NCI-H2107 treated with DMSO at 0.1 percent for 48 hours (cell line): ENCODE measurements around the gene UBTD1.

Experiments used
- DNase-seq: peaks from one replicate; lab custom pipeline; 2025; ENCODE audit not compliant: unreplicated experiment; lab: John Stamatoyannopoulos, UW

UBTD1 gene

DNA sequence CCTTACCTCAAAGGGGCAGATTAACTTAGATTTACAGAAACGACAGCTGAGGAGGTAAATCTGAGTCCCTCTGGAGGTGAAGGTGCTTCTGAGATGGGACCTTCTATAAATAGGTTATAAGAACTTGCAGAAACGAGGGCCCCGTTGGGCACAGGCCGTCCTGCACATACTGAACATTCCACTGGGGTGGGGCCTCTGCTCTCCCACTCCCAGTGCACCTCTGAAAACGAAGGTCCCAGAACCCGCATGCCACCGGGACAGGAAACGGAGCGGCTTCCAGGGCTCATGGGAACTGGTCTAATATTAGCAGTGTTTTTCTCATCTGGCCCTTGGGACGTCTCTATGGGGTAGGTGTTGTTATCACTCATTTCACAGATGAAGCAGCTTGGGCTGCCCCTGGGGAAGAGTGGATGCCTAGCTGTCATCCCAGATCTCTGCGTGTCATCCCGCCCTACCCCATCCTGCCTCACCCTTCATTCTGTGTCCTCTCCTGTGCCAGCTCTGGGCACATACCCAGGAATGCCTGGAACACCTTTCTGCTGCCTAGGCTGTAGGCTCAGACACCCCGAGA is 110.4 kb downstream of the UBTD1 start:
- DNase-seq = no peak

DNA sequence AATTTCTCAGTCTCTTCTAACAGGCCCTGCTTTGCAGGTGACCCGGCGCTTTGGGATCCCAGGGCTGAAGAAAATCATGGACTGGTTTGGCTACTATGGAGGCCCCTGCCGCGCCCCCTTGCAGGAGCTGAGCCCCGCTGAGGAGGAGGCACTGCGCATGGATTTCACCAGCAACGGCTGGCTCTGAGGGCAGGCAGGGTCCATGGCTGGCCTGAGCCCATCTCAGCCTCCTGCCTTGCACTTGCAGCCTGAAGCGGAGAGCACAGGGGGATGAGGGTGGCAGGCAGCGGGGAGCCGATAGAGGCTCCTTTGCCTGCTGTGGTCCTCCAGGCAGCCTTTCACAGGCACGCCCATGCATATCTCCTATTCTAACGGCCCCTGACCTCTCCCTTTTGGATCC is 112.7 kb downstream of the UBTD1 start:
- DNase-seq = no peak

DNA sequence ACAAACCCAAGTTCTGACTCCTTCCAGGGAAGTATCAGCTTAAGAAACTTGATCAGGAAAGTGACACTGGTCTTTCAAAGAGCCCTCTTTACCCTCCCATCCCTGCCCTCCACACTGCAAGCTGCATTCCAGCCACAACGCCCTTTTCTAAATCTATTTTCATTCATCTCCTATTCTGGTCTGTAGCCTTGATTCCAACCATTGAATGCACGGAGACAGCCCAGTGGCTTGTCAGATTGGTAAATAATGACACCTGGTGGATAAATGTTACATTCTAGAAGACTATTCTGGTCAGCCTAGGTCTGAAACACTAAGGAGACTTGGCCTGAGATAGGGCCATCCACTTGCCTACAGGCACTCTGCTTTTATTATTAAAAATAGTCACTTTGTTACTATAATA is 113.7 kb downstream of the UBTD1 start:
- no peak for DNase-seq

DNA sequence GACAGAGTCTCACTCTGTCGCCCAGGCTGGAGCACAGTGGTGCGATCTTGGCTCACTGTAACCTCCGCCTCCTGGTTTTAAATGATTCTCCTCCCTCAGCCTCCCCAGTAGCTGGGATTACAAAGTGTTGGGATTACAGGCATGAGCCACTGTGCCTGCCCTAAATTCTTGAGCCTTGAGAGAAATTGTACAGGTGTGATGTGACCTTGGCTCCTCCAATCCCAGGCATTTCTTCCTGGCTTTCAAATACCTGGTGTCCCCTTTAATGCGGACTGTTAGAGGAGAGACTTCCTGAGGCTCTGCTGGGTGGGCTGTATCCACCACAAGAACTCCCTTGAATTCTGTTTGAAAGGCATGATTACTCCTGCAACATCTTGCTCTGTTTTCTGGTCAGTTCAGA is 119.6 kb downstream of the UBTD1 start:
- DNase-seq = no peak

DNA sequence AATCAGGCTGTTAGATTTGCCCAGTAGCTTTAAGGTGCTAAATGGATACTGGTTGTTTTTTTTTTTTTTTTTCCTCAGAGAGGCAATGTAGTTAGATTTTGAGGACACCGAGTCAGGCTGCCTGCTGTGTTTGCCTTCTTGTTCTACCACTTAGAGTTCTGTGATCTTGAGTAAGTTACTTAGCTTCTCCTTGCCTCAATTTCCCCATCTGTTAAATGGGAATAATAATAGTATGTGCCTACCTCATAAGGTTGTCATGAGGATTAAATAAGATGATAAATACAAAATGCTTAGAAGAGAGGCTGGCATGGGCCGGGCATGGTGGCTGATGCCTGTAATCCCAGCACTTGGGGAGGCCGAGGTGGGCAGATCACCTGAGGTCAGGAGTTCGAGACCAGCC is 120.0 kb downstream of the UBTD1 start:
- DNase-seq = no peak
